Breast epithelium (tissue), 3 donors: ENCODE measurements around the gene COL8A1.

Experiments used
- CTCF ChIP-seq, 3 donors: fragments of 450-650 bp; IDR thresholded peaks; one replicate each; pipeline ENCODE4 v1.5.1; 2016 to 2017; ENCODE audit warnings: antibody characterized with exemption in 3 of 3, mild to moderate bottlenecking in 3 of 3, moderate library complexity in 3 of 3
- POLR2AphosphoS5 ChIP-seq, 3 donors: sonication (generic); formaldehyde crosslinking; IDR thresholded peaks; one replicate each; pipeline ENCODE4 v1.6.1; 2017; ENCODE audit warnings: antibody characterized with exemption in 3 of 3

- TF ChIP-seq CTCF (IDR thresholded peaks at IDR 0.05) = no peak
- no peak for TF ChIP-seq POLR2AphosphoS5 (IDR thresholded peaks at IDR 0.05)
Measured at GRCh38 chr3:99651531-99651930, 13.1 kb downstream of the COL8A1 start.
